M059J (cell line): ENCODE results near the gene SDR9C7. TPM values are rescaled to one million over a fixed set of nuclear protein-coding genes. Genes with fewer than 3 reads are reported as not detected.
"Not testable (repeated sequence)": the region's sequence is repeated elsewhere in the genome, so short reads cannot be mapped to it uniquely, and the experiment has no call there.

ENCODE experiments used
- DNase-seq: peaks from one replicate; pipeline ENCODE4 v3.0.0-alpha.2; 2012; ENCODE audit warnings: low read depth
- total RNA-seq: library from RNA; depleted of rRNA; stranded (reverse); fragments of >200 nt; shearing (Covaris generic); gene quantifications from 2 replicates; pipeline ENCODE4 v1.2.3, GENCODE V29; 2014; rRNA removed

The SDR9C7 gene
- total RNA-seq, result not detected in 2 replicates

DNA sequence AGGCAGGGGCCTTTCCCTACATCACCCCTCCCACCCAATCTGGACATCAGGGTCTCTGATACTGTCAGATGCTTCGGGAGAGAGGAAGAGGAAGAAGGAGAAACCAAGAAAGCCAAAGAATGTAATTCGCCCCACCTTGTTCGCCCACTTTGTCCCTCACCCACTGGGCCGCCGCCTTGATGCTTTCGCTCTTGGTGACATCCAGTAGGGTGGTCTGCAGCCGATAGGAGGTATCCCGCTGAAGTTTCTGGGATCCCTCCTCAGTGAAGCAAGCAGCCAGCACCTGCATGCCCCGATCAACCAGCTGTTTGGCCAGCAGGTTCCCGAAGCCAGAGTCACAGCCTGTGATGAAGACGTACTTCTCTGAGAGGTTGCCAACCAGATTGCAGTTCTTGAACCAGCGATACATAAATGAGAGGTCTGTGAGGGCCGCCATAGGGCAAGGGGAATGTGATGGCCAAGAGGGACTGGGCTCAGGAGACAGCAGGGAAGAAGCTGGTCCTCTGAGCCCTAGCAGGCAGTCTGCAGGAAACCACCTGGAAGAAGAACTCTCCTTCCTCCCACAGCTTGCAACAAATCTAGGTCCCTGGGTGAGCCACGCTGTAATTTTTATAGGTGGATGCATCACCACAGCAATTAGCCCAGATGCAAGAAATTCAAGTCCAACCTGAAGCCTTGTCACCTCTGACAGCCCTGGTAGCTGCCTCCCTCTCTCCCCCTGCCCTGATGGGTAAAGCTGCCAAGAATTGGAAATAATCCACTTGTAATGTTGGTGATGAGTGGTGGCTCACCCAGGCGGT is at the start of gene SDR9C7:
SDR9C7 (minus strand) TSS at position 583 of the 800 bp plus-strand sequence; CDS start at position 436, 147 bp downstream.
- no peak for DNase-seq

DNA sequence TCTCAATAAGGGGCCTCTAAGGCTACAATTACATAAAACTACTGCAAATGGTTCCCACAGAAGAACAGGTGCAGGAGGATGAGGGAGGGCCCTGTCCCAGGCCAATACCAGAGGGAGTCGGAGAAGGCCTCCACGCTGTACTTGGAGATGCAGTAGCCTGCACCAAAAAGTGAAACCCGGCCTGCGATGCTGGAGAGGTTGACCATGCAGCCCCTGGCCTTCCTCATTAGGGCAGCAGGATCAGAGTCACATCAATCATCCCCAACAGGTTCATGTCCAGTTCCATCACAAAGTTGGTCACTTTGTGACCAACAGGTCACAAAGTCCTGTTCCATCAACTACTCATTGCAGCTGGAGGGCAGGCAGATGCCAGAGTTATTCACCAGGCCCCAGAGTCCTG is 49.2 kb upstream of the SDR9C7 start:
- DNase-seq, result no peak

DNA sequence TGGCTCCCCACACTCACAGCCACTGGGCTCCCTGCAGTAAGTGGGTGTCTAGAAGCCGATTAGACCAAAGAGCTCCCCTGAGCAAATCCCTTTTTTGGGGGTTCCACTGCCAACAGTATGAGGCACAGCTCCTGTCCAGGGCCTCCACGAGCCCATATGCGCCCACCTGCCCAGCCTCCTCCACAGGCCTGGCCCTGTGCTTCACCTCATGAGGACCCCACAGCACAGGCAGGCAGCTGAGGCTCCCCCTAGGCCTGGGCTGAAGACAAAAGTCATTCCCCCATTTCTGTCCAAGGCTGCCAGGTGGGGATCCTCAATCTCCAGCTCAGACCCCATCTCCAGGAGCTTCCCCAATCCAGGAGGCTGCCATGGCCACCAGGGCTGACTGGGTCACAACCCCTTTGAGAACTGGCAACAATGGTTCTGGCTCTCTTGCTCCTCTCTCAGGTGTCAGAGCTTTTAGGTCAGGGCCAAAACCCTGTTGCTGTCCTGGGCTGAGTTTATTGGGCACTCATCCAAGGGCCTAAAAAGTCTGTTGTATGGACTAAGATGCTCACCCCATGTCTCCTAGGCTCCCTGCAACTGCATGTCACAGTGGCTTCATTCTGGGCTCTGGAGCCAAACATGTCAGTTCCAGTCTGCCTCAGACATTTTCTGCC is 48.5 kb upstream of the SDR9C7 start:
- not testable (repeated sequence) for DNase-seq

DNA sequence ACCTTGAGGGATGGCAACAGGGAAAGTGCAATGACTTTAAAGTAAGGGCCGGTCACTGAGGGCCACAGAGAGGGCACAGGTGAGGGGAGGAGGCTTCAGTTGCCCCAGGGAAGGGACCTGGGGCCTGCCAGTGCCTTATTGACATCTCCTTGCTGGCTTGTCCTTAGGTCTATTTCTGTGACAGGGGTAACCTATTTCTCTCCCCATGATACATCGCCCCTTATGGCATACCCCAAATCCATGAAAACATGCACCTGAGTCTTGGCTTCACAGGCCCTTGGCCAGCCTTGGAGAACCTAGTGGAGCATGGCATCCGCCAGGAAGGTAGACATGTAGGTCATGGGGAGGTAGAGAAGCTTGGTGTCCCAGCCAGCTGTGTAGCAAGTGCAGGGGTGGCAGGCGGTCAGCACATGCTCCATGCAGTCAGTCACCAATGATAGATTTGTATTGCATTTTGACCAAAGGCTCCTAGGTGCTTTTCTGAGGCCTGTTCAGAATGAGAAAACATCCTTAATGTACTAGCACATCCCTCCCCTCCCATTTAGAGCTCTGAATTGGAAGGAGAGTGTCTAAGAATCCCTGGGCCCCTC is 46.8 kb upstream of the SDR9C7 start:
- no peak for DNase-seq

DNA sequence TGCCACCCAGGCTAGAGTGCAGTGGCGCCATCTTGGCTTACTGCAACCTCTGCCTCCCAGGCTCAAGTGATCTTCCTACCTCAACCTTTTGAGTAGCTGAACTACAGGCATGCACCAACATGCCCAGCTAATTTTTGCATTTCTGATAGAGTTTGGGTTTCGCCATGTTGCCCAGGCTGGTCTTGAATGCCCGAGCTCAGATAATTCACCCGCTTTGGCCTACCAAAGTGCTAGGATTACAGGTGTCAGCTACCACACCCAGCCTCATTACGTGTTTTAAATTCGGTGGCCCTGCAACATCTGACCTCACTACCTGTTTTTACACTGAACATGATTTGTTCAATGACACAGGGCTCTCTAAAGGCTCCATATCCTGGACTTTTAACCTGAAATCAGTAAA is 46.1 kb upstream of the SDR9C7 start:
- no peak for DNase-seq

DNA sequence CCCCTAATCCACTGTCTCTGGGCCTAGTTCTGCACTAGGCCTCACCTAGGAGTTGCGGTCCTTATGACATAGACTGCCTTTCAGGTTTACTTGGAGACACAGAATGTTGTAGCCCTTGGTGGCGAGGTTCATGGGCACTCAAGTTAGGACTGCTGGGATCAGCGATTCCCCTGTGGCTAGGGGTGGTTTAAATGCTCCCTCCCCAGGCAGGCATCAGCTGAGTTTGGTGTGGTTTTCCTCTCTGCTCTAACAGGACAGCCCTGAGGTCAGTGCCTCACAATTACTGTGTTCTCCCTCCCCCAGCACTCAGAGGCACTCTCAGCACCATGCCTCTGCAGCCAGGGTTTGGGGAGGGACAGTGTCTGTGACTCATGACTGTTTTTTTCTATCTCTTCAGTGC is 45.4 kb upstream of the SDR9C7 start:
- DNase-seq, result peak; percentile 55

DNA sequence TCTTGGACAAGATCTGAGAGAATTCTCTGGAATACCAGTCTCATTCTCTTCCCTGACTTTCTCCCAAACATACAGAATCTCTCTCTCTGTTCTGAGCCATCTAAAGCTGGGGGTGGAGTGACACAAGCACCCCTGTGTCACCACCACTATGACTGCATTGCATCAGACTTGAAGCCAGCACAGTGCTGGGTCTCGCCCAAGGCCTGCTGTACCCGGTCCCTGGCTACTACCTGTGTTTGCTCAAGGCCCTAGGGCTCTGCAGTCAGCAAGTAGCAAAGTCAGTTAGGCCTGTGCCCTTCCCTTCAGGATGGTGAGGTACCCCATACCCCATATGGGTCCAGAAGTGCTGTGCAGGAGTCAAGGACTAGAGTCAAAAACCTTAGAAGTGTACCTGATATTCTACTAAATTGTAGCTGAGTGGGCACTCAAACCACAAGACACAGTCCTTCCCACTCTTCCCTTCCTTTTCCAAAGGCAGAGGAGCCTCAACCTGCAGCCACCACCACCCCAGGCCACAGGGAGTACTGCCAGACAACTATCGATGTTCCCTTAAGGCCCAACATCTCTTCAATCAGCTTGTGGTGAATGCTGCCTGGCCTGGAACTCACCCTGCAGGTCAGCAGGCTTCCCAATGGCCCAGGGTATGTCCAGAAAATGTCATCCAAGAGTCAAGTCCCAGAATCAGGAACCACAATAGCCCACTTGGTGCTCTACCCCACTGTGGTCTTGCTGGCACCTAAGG is 44.4 kb upstream of the SDR9C7 start:
- no peak for DNase-seq

DNA sequence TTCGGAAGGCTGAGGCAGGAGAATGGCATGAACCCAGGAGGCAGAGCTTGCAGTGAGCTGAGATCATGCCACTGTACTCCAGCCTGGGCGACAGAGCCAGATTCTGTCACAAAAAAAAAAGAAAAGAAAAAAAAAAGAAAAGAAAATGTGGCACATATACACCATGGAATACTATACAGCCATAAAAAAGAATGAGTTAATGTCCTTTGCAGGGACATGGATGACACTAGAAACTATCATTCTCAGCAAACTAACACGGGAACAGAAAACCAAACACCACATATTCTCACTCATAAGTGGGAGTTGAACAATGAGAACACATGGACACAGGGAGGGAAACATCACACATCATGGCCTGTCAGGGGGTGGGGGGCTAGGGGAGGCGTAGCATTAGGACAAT is 43.2 kb upstream of the SDR9C7 start:
- DNase-seq, result not testable (repeated sequence)

DNA sequence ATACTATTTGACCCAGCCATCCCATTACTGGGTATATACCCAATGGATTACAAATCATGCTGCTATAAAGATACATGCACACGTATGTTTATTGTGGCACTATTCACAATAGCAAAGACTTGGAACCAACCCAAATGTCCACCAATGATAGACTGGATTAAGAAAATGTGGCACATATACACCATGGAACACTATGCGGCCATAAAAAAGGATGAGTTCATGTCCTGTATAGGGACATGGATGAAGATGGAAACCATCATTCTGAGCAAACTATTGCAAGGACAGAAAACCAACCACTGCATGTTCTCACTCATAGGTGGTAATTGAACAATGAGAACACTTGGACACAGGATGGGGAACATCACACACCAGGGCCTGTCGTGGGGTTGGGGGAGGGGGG is 40.0 kb upstream of the SDR9C7 start:
- DNase-seq, result not testable (repeated sequence)

DNA sequence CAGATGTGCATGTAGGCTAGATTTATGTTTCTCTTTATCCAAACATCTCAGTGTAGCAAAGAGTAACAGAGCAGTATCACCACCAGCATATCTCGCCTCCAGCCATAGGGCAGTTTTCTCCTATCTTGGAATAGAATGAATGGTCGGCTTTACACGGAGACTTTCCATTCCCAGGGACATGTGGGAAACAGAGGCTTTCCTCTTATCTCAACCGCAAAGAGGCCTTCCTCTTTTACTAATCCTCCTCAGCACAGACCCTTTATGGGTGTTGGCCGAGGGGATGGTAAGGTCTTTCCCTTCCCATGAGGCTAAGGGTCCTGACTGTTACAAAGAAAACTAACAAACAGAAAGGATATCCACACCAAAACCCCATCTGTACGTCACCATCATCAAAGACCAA is 34.7 kb upstream of the SDR9C7 start:
- not testable (repeated sequence) for DNase-seq

DNA sequence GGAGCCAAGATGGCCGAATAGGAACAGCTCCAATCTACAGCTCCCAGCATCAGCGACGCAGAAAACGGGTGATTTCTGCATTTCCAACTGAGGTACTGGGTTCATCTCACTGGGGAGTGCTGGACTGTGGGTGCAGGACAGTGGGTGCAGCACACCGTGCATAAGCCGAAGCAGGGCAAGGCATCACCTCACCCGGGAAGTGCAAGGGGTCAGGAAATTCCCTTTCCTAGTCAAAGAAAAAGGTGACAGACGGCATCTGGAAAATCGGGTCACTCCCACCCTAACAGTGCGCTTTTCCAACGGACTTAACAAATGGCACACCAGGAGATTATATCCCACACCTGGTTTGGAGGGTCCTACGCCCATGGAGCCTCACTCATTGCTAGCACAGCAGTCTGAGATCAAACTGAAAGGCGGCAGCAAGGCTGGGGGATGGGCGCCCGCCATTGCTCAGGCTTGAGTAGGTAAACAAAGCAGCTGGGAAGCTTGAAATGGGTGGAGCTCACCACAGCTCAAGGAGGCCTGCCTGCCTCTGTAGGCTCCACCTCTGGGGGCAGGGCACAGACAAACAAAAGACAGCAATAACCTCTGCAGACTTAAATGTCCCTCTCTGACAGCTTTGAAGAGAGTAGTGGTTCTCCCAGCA is 31.9 kb upstream of the SDR9C7 start:
- not testable (repeated sequence) for DNase-seq

DNA sequence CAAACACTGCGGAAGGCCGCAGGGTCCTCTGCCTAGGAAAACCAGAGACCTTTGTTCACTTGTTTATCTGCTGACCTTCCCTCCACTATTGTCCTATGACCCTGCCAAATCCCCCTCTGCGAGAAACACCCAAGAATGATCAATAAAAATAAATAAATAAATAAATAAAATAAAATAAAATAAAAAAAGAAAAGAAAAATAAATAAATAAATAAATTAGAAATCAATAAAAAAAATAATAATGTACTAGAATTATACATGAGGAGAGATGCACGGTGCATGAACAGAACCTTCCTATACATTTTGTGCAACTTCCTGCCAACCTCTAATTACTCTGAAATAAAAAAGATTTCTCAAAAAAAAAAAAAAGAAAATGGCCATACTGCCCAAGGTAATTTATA is 30.9 kb upstream of the SDR9C7 start:
- DNase-seq, result not testable (repeated sequence)

DNA sequence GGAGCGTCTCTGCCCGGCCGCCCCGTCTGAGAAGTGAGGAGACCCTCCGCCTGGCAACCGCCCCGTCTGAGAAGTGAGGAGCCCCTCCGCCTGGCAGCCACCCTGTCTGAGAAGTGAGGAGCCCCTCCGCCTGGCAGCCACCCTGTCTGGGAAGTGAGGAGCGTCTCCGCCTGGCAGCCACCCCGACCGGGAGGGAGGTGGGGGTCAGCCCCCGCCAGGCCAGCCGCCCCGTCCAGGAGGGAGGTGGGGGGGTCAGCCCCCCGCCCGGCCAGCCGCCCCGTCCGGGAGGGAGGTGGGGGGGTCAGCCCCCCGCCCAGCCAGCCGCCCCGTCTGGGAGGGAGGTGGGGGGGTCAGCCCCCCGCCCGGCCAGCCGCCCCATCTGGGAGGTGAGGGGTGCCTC is 29.3 kb upstream of the SDR9C7 start:
- DNase-seq, result not testable (repeated sequence)

DNA sequence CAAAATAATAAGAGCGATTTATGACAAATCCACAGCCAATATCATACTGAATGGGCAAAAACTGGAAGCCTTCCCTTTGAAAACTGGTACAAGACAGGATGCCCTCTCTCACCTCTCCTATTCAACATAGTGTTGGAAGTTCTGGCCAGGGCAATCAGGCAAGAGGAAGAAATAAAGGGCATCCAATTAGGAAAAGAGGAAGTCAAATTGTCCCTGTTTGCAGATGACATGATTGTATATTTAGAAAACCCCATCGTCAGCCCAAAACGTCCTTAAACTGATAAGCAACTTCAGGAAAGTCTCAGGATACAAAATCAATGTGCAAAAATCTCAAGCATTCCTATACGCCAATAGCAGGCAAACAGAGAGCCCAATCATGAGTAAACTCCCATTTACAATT is 28.0 kb upstream of the SDR9C7 start:
- not testable (repeated sequence) for DNase-seq

DNA sequence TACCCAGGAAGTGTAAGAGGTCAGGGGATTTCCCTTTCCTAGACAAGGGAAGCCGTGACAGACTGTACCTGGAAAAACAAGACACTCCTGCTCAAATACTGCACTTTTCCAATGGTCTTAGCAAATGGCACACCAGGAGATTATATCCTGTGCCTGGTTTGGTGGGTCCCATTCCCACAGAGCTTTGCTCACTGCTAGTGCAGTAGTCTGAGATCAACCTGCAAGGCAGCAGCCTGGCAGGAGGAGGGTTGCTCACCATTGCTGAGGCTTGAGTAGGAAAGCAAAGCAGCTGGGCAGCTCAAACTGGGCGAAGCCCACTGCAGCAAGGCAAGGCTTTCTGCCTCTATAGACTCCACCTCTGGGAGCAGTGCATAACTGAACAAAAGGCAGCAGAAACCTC is 24.2 kb upstream of the SDR9C7 start:
- DNase-seq, result no peak

DNA sequence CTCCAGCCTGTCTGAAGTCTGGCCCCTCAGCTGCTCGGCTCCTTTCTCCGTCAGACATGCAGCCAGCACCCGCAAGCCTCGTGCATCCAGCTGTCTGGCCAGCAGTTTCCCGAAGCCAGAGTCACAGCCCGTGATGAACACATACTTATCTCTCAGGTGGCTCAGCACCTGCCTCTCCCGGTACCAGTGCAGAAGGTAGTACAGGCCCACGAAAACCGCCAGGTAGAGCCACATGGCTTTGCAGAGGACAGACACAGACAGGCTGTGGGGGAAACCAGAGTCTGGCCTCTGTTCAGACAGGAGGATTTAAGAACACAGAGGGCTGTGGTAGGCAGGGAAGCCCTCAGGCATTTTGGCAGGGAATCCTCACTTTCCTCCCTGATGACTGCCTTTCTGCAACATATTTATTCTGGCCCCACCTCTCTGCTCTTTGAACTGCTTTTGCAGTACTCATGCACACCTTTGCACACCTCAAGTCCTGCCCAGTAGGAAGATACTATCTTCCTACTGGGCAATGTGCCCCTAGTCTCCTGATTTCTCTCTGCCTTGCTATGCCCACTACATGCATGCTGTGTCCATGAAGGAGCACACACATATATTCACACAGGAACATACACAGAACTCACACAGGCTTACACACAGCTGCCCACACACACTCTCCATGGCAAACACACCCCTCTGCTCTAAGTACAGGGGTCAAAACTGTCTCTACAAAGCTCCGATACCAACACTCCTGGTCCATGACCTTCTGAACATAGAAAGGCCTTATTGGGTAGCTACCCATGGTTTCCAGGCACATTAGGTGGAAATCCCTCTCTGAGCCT is 23.2 kb upstream of the SDR9C7 start, which contains the start of gene RDH16:
RDH16 (minus strand) TSS at position 380 of the 824 bp plus-strand sequence; CDS start at position 234, 146 bp downstream.
- peak; percentile 50 for DNase-seq

DNA sequence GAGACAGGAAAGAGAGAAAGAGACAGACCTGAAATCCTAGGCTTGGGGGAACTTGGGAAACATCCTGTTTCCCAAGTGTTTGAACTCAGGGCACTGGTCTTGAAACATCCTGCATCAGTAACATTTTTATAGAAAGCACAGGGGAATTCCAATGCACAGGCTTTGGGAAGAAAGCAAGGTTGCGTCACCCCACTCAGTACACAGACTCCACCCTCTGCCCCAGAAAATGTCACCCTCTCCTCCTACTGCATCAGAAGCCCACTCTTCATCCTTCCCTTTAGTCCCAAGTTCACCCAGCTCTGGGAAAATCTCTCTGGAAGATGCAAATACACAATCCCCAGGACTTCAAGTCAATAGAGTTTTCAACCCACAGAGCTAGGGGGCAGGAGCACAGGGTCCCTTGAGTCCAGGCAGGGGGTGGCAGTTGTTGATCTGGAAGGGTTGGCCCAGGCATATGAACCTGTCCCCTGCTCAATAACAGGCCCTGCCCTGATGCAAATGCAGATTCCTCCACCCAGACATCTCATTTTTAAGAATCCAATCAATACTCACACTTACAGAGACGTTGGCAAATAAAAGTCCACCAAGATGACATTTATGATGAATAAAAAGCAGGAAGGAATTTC is 21.5 kb upstream of the SDR9C7 start:
- no peak for DNase-seq

DNA sequence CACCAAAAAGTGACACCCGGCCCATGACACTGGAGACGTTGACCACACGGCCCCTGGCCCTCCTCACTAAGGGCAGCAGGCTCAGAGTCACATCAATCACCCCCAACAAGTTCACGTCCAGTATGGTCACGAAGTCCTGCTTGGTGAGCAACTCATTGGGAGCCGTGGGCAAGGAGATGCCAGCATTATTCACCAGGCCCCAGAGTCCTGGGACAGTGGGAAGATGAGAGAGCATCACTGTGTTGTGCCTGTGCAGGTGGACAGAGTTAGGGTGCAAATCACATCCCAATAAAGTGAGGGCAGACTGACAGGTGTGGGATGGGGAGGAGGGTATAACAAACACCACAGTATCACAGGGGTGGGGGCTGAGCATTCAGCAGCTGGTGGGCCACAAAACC is 20.7 kb upstream of the SDR9C7 start:
- no peak for DNase-seq

DNA sequence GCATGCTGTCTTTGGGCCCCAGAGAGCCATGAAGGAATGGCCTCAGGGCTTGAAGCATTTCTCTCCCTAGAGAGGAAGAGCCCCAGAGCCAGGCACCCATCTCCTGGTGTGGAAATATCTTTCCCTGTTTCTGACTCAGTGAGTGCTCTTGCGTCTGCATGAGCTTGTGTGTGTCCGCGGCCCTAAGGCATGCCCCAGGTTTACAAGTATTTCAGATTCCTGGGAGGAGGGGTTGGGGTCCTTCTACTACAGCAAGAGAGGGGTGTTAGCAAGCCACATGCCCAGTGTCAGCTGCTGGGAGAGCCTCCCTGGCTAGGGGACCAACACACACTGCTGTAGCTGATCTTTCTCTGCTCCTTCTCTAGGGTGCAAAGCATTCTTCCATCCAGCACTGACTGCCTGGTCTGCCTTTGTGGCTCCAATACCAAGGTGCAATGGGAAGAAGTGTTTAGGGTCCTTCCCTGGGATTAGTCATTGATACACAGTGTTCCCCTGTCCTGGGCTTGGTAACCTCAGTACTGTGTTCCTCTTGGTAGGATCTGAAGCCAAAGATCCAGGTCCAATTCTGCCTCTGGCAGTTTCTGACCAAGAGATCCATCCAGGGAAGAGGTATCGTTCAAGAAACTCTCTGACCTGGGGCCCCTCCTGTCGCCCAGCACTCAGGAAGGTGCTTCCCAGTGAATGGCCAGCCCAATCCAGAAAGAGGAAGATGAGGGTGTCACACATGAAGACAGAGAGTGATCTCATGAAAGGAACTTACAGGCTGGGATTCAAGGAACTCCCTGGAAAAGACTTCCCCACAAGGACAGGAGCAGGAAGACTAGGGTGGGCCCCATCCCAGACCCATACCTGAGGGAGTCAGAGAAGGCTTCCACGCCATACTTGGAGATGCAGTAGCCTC is 20.1 kb upstream of the SDR9C7 start:
- DNase-seq, result no peak
